A673 (cell line): ENCODE results near the gene ELF1. TPM values are rescaled to one million over a fixed set of nuclear protein-coding genes. Genes with fewer than 3 reads are reported as not detected.

Experiments
- BruUV-seq: library from RNA; stranded (reverse); fragments of 400-500 nt; replicated peaks from 2 replicates; lab custom pipeline; 2021; lab: Mats Ljungman, UMichigan
- CTCF ChIA-PET: fragments of 300-600 bp; sonication (Branson Sonifier 250); formaldehyde crosslinking; loops from one replicate; lab custom pipeline; 2022; ENCODE audit warnings: antibody characterized with exemption; lab: Charles Lee
- POLR2A ChIA-PET: fragments of 300-600 bp; sonication (Branson Sonifier 250); formaldehyde crosslinking; loops from one replicate; lab custom pipeline; 2022; ENCODE audit warnings: antibody characterized with exemption; ENCODE audit not compliant: low non-redundant PET; lab: Charles Lee
- DNase-seq: peaks from one replicate; pipeline ENCODE4 v3.0.0-alpha.2; 2015; ENCODE audit warnings: low spot score
- H3K27ac ChIP-seq: fragments of 200-600 bp; sonication (generic); 2 replicates; pipeline ENCODE4 v1.5.1; 2016; ENCODE audit warnings: mixed run types, low read depth, mild to moderate bottlenecking, mixed read lengths, antibody characterized with exemption, low read length; ENCODE audit not compliant: poor library complexity, severe bottlenecking
- H3K27me3 ChIP-seq: fragments of 200-600 bp; sonication (generic); replicated peaks from 2 replicates; pipeline ENCODE4 v1.6.1; 2017; ENCODE audit warnings: mixed run types, low read depth, mild to moderate bottlenecking, mixed read lengths, antibody characterized with exemption, low read length; ENCODE audit not compliant: insufficient read depth, poor library complexity
- H3K36me3 ChIP-seq: fragments of 200-600 bp; sonication (generic); 2 replicates; pipeline ENCODE4 v1.6.1; 2016; ENCODE audit warnings: mixed run types, mild to moderate bottlenecking, mixed read lengths, antibody characterized with exemption, low read length; ENCODE audit not compliant: insufficient read depth, poor library complexity, severe bottlenecking
- H3K4me1 ChIP-seq: fragments of 200-600 bp; sonication (generic); 2 replicates; pipeline ENCODE4 v1.6.1; 2017; ENCODE audit warnings: mixed run types, mild to moderate bottlenecking, mixed read lengths, antibody characterized with exemption, low read length; ENCODE audit not compliant: insufficient read depth, poor library complexity, severe bottlenecking
- H3K4me3 ChIP-seq: fragments of 200-600 bp; sonication (generic); 2 replicates; pipeline ENCODE4 v1.5.1; 2016; ENCODE audit warnings: low read depth, mixed run types, mild to moderate bottlenecking, mixed read lengths, low read length; ENCODE audit not compliant: poor library complexity, severe bottlenecking
- H3K9me3 ChIP-seq: fragments of 200-600 bp; sonication (generic); 2 replicates; pipeline ENCODE4 v1.6.1; 2016; ENCODE audit warnings: mixed run types, low read depth, mild to moderate bottlenecking, mixed read lengths, antibody characterized with exemption, low read length; ENCODE audit not compliant: poor library complexity, severe bottlenecking
- CTCF ChIP-seq: fragments of 300-800, 200-600 bp; sonication (generic); conservative IDR thresholded peaks from 2 replicates; pipeline ENCODE4 v1.5.1; 2017; ENCODE audit warnings: low read depth, mild to moderate bottlenecking, antibody characterized with exemption, low read length, moderate library complexity, mixed read lengths
- EZH2 ChIP-seq: fragments of 200-600 bp; sonication (generic); IDR thresholded peaks from 2 replicates; pipeline ENCODE4 v1.6.1; 2017; ENCODE audit warnings: borderline replicate concordance, low read depth, mild to moderate bottlenecking, mixed read lengths, antibody characterized with exemption, low read length; ENCODE audit not compliant: poor library complexity, severe bottlenecking
- intact Hi-C: fragments of 100-400 bp; cut with micrococcal nuclease; formaldehyde crosslinking; loops from one replicate; pipeline ENCODE4 v1.10.0; 2022; ENCODE audit not compliant: unreplicated experiment
- total RNA-seq: library from RNA; stranded (reverse); gene quantifications from 2 replicates; pipeline ENCODE4 v1.2.3, GENCODE V29; 2021

The ELF1 gene
- total RNA-seq, 1 experiment from 2014 or later = 31.5 TPM

DNA sequence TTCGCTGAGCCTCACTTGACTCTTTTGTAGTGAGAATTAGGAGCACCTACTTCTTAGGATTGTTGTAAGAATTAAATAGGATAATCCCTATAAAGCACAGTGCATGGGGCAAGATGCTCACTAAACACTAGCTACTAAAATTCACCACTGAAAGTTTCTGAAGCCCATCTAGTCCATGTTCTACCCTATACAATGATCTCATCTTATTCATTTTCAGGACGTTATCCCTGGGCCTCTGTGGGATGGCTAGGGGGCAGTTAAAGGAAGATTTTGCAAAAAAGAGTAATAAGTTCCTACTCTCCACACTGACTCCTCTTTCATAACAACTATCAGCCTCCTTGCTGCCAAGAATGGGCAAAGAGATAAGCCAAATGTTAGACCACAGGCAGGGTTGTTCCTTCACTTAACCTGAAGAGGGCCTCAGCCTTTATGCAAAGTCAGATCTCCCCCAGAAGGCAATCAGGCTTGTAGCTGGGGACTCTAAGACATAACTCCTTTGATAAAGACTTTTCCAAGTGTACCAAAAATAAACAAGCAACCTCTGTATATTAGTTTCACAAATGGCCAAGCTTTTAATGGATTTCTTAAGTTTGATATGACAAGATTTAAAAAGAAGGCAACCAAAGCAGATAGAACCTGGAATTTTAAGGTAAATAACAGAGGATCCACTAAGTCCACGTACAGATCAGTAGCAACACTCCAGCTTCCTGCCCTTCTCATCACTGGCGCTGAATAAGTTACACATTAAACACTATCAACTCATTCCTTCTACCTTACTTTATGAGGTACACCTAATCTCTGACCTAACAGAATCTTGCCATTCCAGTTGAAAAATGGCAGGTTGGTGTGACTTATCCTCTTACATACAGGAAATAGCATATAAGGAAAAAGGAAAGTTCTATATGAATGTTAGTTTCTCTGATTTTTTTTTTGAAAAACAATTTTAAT lies 44.4 kb downstream of the ELF1 start:
- BruUV-seq = no TSS peak
- intact Hi-C loops = no loop called here
- TF ChIP-seq EZH2 = no peak
- peak; percentile 74 for TF ChIP-seq CTCF
- Histone ChIP-seq H3K36me3 (no peaks in the 10 kb centered on the region), H3K9me3 (no peaks in the 10 kb centered on the region), H3K4me1 (peaks cover 21% of the 10 kb centered on the region), H3K27ac (peak overlapping the region; percentile 36), H3K4me3 (no peak overlapping the region), H3K27me3 (no peaks in the 10 kb centered on the region)
- POLR2A ChIA-PET = interaction anchor here (0.7 kb wide), 1 partner anchor 82 kb away, joined by 4 read pairs; no protein-coding TSS in a partner anchor
- DNase-seq = peak; percentile 77
- CTCF ChIA-PET = interaction anchor here (0.6 to 1.2 kb wide), 2 partner anchors 78 to 80 kb away, joined by 3 to 4 read pairs; no protein-coding TSS in a partner anchor

DNA sequence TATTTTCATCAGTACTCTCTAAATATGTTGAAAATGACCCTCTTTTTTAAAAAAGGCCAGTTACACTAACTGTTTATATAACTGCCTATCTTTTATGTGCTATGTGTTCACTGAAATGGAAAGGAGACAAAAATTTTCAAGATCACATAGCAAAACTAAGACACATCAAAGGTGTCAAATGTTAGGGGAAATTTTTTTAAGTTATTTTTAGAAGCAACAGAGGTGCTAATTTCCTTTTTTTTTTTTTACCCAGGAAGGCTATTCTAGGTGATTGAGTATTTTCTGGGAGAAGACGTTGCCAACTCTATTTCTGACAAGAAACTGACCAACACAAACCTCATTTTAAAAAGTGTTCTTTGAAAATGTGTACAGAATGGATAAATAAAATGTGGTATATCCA lies 45.7 kb downstream of the ELF1 start:
- DNase-seq = no peak
- CTCF ChIA-PET = no interaction called here
- no peak overlapping the region for H3K27ac ChIP-seq
- no peaks in the 10 kb centered on the region for H3K27me3 ChIP-seq
- intact Hi-C loops = no loop called here
- H3K36me3 ChIP-seq = no peaks in the 10 kb centered on the region
- POLR2A ChIA-PET = no interaction called here
- no TSS peak for BruUV-seq
- no peaks in the 10 kb centered on the region for H3K9me3 ChIP-seq
- TF ChIP-seq CTCF = no peak
- TF ChIP-seq EZH2 = no peak
- H3K4me1 ChIP-seq = peaks cover 32% of the 10 kb centered on the region
- H3K4me3 ChIP-seq = no peak overlapping the region

DNA sequence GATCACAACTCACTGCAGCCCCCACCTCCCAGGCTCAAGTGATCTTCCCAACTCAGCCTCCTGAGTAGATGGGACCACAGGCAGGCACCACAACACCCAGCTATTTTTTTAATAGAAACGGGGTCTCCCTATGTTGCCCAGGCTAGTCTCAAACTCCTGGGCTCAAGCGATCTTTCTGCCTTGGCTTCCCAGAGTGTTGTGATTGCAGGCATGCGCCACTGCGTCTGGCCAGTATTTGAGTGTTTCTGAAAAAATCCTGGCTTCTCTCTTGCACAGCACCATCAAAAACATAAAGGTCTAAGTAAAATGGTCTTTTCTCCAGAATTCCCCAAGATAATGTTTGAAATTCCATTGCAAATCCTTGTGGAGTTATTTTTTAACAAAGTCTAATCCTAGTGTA lies 47.8 kb downstream of the ELF1 start:
- no peaks in the 10 kb centered on the region for H3K36me3 ChIP-seq
- no peaks in the 10 kb centered on the region for H3K9me3 ChIP-seq
- peaks cover 32% of the 10 kb centered on the region for H3K4me1 ChIP-seq
- H3K27ac ChIP-seq = no peak overlapping the region
- DNase-seq = no peak
- intact Hi-C loops = no loop called here
- no peaks in the 10 kb centered on the region for H3K27me3 ChIP-seq
- H3K4me3 ChIP-seq = no peak overlapping the region
- ChIA-PET POLR2A (no interaction called here), CTCF (no interaction called here)
- TF ChIP-seq EZH2 (no peak), CTCF (no peak)
- BruUV-seq = no TSS peak
